HCT116 (cell line): ENCODE data around the gene NOXO1. TPM values are rescaled to one million over a fixed set of nuclear protein-coding genes. Genes with fewer than 3 reads are reported as not detected.

Experiments used
- ATAC-seq: fragments of 200-7000 bp; cut with Tn5 transposase; 2 replicates; pipeline ENCODE4 v1.9.1; 2020; ENCODE audit warnings: mild to moderate bottlenecking, moderate library complexity
- BruUV-seq: library from RNA; stranded (reverse); fragments of 400-500 nt; replicated peaks from 2 replicates; lab custom pipeline; 2021; lab: Mats Ljungman, UMichigan
- CTCF ChIA-PET: fragments of 300-600 bp; sonication (Branson Sonifier 250); formaldehyde crosslinking; loops from one replicate; lab custom pipeline; 2021; ENCODE audit warnings: antibody characterized with exemption; lab: Charles Lee
- POLR2A ChIA-PET: fragments of 300-600, 350-600 bp; sonication (Branson Sonifier 250); formaldehyde crosslinking; loops from one replicate; lab custom pipeline; 2021; ENCODE audit warnings: antibody characterized with exemption; lab: Charles Lee
- RAD21 ChIA-PET, 2 experiments: fragments of 300-600 bp; sonication (Branson Sonifier 250); formaldehyde crosslinking; loops; one replicate each; lab custom pipeline; 2023; ENCODE audit warnings: low total read pairs in 2 of 2; ENCODE audit not compliant: uncharacterized antibody in 2 of 2, unreplicated experiment in 2 of 2, low non-redundant PET in 1 of 2; lab: Charles Lee
- DNase-seq: peaks from one replicate; pipeline ENCODE4 v3.0.0-alpha.2; 2010; ENCODE audit warnings: low read depth, low spot score
- H2AFZ ChIP-seq: fragments of 200-600 bp; shearing (Covaris generic), sonication (generic); 2 replicates; pipeline ENCODE4 v1.6.1; 2017; ENCODE audit warnings: low read depth, mixed run types, mixed read lengths, antibody characterized with exemption, low read length; ENCODE audit not compliant: poor library complexity, severe bottlenecking
- H3K27ac ChIP-seq: 2 replicates; pipeline ENCODE4 v1.5.1; 2012; ENCODE audit warnings: low read depth, low read length
- H3K27me3 ChIP-seq: fragments of 200-600 bp; sonication (generic); 2 replicates; pipeline ENCODE4 v1.6.1; 2016; ENCODE audit warnings: mixed run types, low read length, mixed read lengths; ENCODE audit not compliant: insufficient read depth
- H3K36me3 ChIP-seq, 2 experiments: fragments of 200-500 bp in 1 of 2; fragments of 200-600 bp in 1 of 2; sonication (Bioruptor generic) in 1 of 2; sonication (generic) in 1 of 2; 2 replicates each; pipeline versions ENCODE4 v1.5.1 to v1.6.1; 2014 to 2016; ENCODE audit warnings: low read length in 2 of 2, inconsistent platforms in 1 of 2, mixed read lengths in 1 of 2, mixed run types in 1 of 2; ENCODE audit not compliant: insufficient read depth in 2 of 2, control insufficient read depth in 1 of 2
- H3K4me1 ChIP-seq, 2 experiments: fragments of 200-600 bp in 1 of 2; sonication (generic) in 1 of 2; 2 replicates each; pipeline versions ENCODE4 v1.5.1 to v1.6.1; 2012 to 2017; ENCODE audit warnings: low read length in 2 of 2, inconsistent platforms in 1 of 2, mild to moderate bottlenecking in 1 of 2, mixed read lengths in 1 of 2, mixed run types in 1 of 2, moderate library complexity in 1 of 2; ENCODE audit not compliant: insufficient read depth in 2 of 2, control insufficient read depth in 1 of 2
- H3K4me2 ChIP-seq: fragments of 200-600 bp; sonication (generic); 2 replicates; pipeline ENCODE4 v1.6.1; 2017; ENCODE audit warnings: mixed run types, low read length, mixed read lengths
- H3K4me3 ChIP-seq, 2 experiments: fragments of 200-600 bp in 1 of 2; sonication (generic) in 1 of 2; replicated peaks in 1 of 2; 2 replicates each; pipeline ENCODE4 v1.5.1; 2011 to 2016; ENCODE audit warnings: low read length in 2 of 2, control low read depth in 1 of 2, low read depth in 1 of 2, mild to moderate bottlenecking in 1 of 2, mixed read lengths in 1 of 2, mixed run types in 1 of 2
- H3K79me2 ChIP-seq: fragments of 200-600 bp; sonication (generic); 2 replicates; pipeline ENCODE4 v1.6.1; 2017; ENCODE audit warnings: mild to moderate bottlenecking, mixed run types, low read length, moderate library complexity, mixed read lengths; ENCODE audit not compliant: insufficient read depth
- H3K9ac ChIP-seq: fragments of 200-600 bp; sonication (generic); 2 replicates; pipeline ENCODE4 v1.6.1; 2016; ENCODE audit warnings: low read length, mixed read lengths
- H3K9me2 ChIP-seq: fragments of 200-600 bp; sonication (generic), shearing (Covaris generic); 2 replicates; pipeline ENCODE4 v1.6.1; 2017; ENCODE audit warnings: mixed run types, mild to moderate bottlenecking, moderate library complexity; ENCODE audit not compliant: insufficient read depth
- H3K9me3 ChIP-seq, 2 experiments: fragments of 200-500 bp in 1 of 2; fragments of 200-600 bp in 1 of 2; sonication (Bioruptor generic) in 1 of 2; sonication (generic) in 1 of 2; 2 replicates each; pipeline ENCODE4 v1.6.1; 2014 to 2017; ENCODE audit warnings: low read length in 2 of 2, mixed read lengths in 2 of 2, inconsistent platforms in 1 of 2, low read depth in 1 of 2, mild to moderate bottlenecking in 1 of 2, mixed run types in 1 of 2, moderate library complexity in 1 of 2; ENCODE audit not compliant: control insufficient read depth in 1 of 2, insufficient read depth in 1 of 2
- H4K20me1 ChIP-seq: fragments of 200-600 bp; sonication (generic), shearing (Covaris generic); 2 replicates; pipeline ENCODE4 v1.6.1; 2017; ENCODE audit warnings: mixed run types, mild to moderate bottlenecking, moderate library complexity; ENCODE audit not compliant: insufficient read depth
- CEBPB ChIP-seq: IDR thresholded peaks from 2 replicates; pipeline ENCODE4 v1.6.1; 2012; ENCODE audit warnings: low read depth
- EGR1 ChIP-seq: IDR thresholded peaks from 2 replicates; pipeline ENCODE4 v1.6.1; 2012; ENCODE audit warnings: low read depth
- ELF1 ChIP-seq: IDR thresholded peaks from 2 replicates; pipeline ENCODE4 v1.6.1; 2012; ENCODE audit warnings: low read depth, borderline replicate concordance
- EZH2 ChIP-seq: fragments of 200-600 bp; sonication (generic); IDR thresholded peaks from 2 replicates; pipeline ENCODE4 v1.6.1; 2017; ENCODE audit warnings: antibody characterized with exemption, mixed run types
- EZH2phosphoT487 ChIP-seq: fragments of 200-600 bp; IDR thresholded peaks from 2 replicates; pipeline ENCODE4 v1.6.1; 2018; ENCODE audit warnings: antibody characterized with exemption, borderline replicate concordance
- FOSL1 ChIP-seq: IDR thresholded peaks from 2 replicates; pipeline ENCODE4 v1.6.1; 2012; ENCODE audit warnings: low read depth
- MAX ChIP-seq: IDR thresholded peaks from 2 replicates; pipeline ENCODE4 v1.6.1; 2012
- SIN3A ChIP-seq: IDR thresholded peaks from 2 replicates; pipeline ENCODE4 v1.6.1; 2012; ENCODE audit warnings: low read depth
- YY1 ChIP-seq: IDR thresholded peaks from 2 replicates; pipeline ENCODE4 v1.6.1; 2011; ENCODE audit warnings: low read length, low read depth, moderate library complexity, mild to moderate bottlenecking; ENCODE audit not compliant: insufficient replicate concordance; ENCODE audit errors: extremely low read depth
- ZBTB33 ChIP-seq: IDR thresholded peaks from 2 replicates; pipeline ENCODE4 v1.6.1; 2011; ENCODE audit warnings: mild to moderate bottlenecking, low read length, moderate library complexity; ENCODE audit not compliant: insufficient replicate concordance; ENCODE audit errors: extremely low read depth
- ZNF274 ChIP-seq: fragments of 200-500 bp; sonication (Bioruptor generic); IDR thresholded peaks from 2 replicates; pipeline ENCODE4 v1.6.1; 2014; ENCODE audit warnings: mild to moderate bottlenecking, low read depth, low read length, inconsistent platforms
- intact Hi-C: fragments of 100-400 bp; cut with micrococcal nuclease; formaldehyde crosslinking; loops from 2 replicates; pipeline ENCODE4 v1.10.0; 2022
- total RNA-seq: library from RNA; stranded (reverse); gene quantifications from one replicate; pipeline ENCODE4 v1.2.1, GENCODE V29; 2021; ENCODE audit not compliant: unreplicated experiment

The NOXO1 gene
- total RNA-seq, 1 experiment from 2014 or later = 10.0 TPM

GRCh38 chr16:1974157-1975070 lies 6.9 kb downstream of the NOXO1 start:
- ChIA-PET POLR2A (interaction anchor here (1.4 to 12.5 kb wide), 2 partner anchors 9 to 10 kb away, joined by 5 to 104 read pairs; partner anchors contain the start of genes RNF151 and RPS2), RAD21 (no interaction called here), CTCF (no interaction called here)
- Histone ChIP-seq H3K9me3 (no peaks in the 10 kb centered on the region), H3K27ac (no peak overlapping the region), H3K9ac (no peak overlapping the region), H3K9me2 (no peaks in the 10 kb centered on the region), H3K27me3 (no peaks in the 10 kb centered on the region), H3K79me2 (peaks cover 37% of the 10 kb centered on the region), H2AFZ (no peak overlapping the region), H3K4me1 (peaks cover 12 to 37% of the 10 kb centered on the region in 2 experiments), H4K20me1 (no peaks in the 10 kb centered on the region), H3K4me2 (no peak overlapping the region), H3K4me3 (no peak overlapping the region), H3K36me3 (peaks cover 0 to 41% of the 10 kb centered on the region in 2 experiments; a peak in 2 of 4 replicates)
- intact Hi-C loops = no loop called here
- DNase-seq (no peak), ATAC-seq (no peak)
- BruUV-seq = no TSS peak
- TF ChIP-seq EZH2phosphoT487 (no peak), ZBTB33 (no peak), ZNF274 (no peak), CEBPB (no peak), YY1 (no peak), FOSL1 (no peak), EGR1 (no peak), ELF1 (no peak), SIN3A (no peak), EZH2 (no peak), MAX (no peak)
